SK-N-SH (cell line): ENCODE measurements around the gene ETV6. TPM values are rescaled to one million over a fixed set of nuclear protein-coding genes. Genes with fewer than 3 reads are reported as not detected.
A peak's percentile ranks its signal among the peaks of the same experiment; 100 is the strongest.

Experiments used
- CTCF ChIA-PET: fragments of 300-600, 350-600 bp; formaldehyde crosslinking; extraction: SDS; loops from one replicate; lab custom pipeline; 2021; lab: Yijun Ruan, JAX
- POLR2A ChIA-PET: fragments of 350-600 bp; sonication (Branson Sonifier 250); formaldehyde crosslinking; extraction: SDS; loops from one replicate; lab custom pipeline; 2020; ENCODE audit warnings: antibody characterized with exemption, inconsistent platforms; lab: Yijun Ruan, JAX
- DNase-seq: peaks from one replicate; pipeline ENCODE4 v3.0.0; 2012
- H2AFZ ChIP-seq: fragments of 200-600 bp; sonication (generic); 2 replicates; pipeline ENCODE4 v1.8.1; 2016; ENCODE audit warnings: antibody characterized with exemption, mild to moderate bottlenecking, low read depth
- H3F3A ChIP-seq: fragments of 200-600 bp; sonication (generic); replicated peaks from 2 replicates; pipeline ENCODE3; 2016; ENCODE audit warnings: antibody characterized with exemption, mild to moderate bottlenecking; ENCODE audit not compliant: insufficient read depth
- H3K27ac ChIP-seq, 2 experiments: fragments of 200-500 bp in 1 of 2; fragments of 200-600 bp in 1 of 2; sonication (Bioruptor generic) in 1 of 2; sonication (generic), shearing (Covaris generic) in 1 of 2; 2 replicates each; pipeline versions ENCODE4 v1.5.1 to v1.6.1; 2014 to 2016; ENCODE audit warnings: low read depth in 2 of 2, inconsistent platforms in 1 of 2, low read length in 1 of 2, mild to moderate bottlenecking in 1 of 2, mixed read lengths in 1 of 2
- H3K27me3 ChIP-seq: fragments of 200-600 bp; sonication (generic), shearing (Covaris generic); 2 replicates; pipeline ENCODE4 v1.6.1; 2016; ENCODE audit warnings: mixed run types; ENCODE audit not compliant: insufficient read depth
- H3K36me3 ChIP-seq, 2 experiments: fragments of 200-500 bp in 1 of 2; fragments of 200-600 bp in 1 of 2; sonication (Bioruptor generic) in 1 of 2; sonication (generic) in 1 of 2; replicated peaks in 1 of 2; 2 replicates each; pipeline versions ENCODE3 to v1.5.1; 2014 to 2016; ENCODE audit warnings: low read length in 1 of 2, mild to moderate bottlenecking in 1 of 2; ENCODE audit not compliant: insufficient read depth in 2 of 2, control insufficient read depth in 1 of 2
- H3K4me1 ChIP-seq, 2 experiments: fragments of 200-500 bp in 1 of 2; fragments of 200-600 bp in 1 of 2; sonication (Bioruptor generic) in 1 of 2; sonication (generic), shearing (Covaris generic) in 1 of 2; 2 replicates each; pipeline versions ENCODE4 v1.5.1 to v1.6.1; 2014 to 2016; ENCODE audit warnings: low read depth in 1 of 2, low read length in 1 of 2, mixed run types in 1 of 2; ENCODE audit not compliant: insufficient read depth in 2 of 2, control insufficient read depth in 1 of 2
- H3K4me2 ChIP-seq: fragments of 200-600 bp; sonication (generic), shearing (Covaris generic); 2 replicates; pipeline ENCODE4 v1.6.1; 2017; ENCODE audit warnings: mixed run types
- H3K4me3 ChIP-seq, 2 experiments: fragments of 200-500 bp in 1 of 2; fragments of 200-600 bp in 1 of 2; sonication (Bioruptor generic) in 1 of 2; sonication (generic), shearing (Covaris generic) in 1 of 2; 2 replicates each; pipeline versions ENCODE4 v1.5.1 to v1.8.1; 2014 to 2016; ENCODE audit warnings: low read depth in 2 of 2, inconsistent platforms in 1 of 2, low read length in 1 of 2, mild to moderate bottlenecking in 1 of 2, mixed read lengths in 1 of 2, moderate library complexity in 1 of 2
- H3K79me2 ChIP-seq: fragments of 200-600 bp; sonication (generic); 2 replicates; pipeline ENCODE4 v1.8.1; 2017; ENCODE audit warnings: mild to moderate bottlenecking; ENCODE audit not compliant: insufficient read depth
- H3K9ac ChIP-seq: fragments of 200-600 bp; sonication (generic); 2 replicates; pipeline ENCODE4 v1.6.1; 2017; ENCODE audit warnings: mixed run types
- H3K9me2 ChIP-seq: fragments of 200-600 bp; sonication (generic); 2 replicates; pipeline ENCODE4 v1.6.1; 2017; ENCODE audit warnings: mixed run types
- H3K9me3 ChIP-seq: fragments of 200-600 bp; sonication (generic); 2 replicates; pipeline ENCODE4 v1.6.1; 2017; ENCODE audit warnings: mixed run types, mild to moderate bottlenecking, moderate library complexity
- H4K20me1 ChIP-seq: fragments of 200-600 bp; sonication (generic); 2 replicates; pipeline ENCODE4 v1.6.1; 2017; ENCODE audit warnings: mild to moderate bottlenecking, mixed run types; ENCODE audit not compliant: insufficient read depth
- GATA2 ChIP-seq: sonication (generic); formaldehyde crosslinking; IDR thresholded peaks from 2 replicates; pipeline ENCODE4 v1.5.0; 2020; ENCODE audit warnings: mild to moderate bottlenecking, missing genetic modification reagents
- IRF3 ChIP-seq: fragments of 150-350 bp; IDR thresholded peaks from 2 replicates; pipeline ENCODE4 v1.6.1; 2016; ENCODE audit warnings: mild to moderate bottlenecking, low read depth, low read length
- JUND ChIP-seq: IDR thresholded peaks from 2 replicates; pipeline ENCODE4 v1.4.0; 2012
- MAX ChIP-seq: IDR thresholded peaks from 2 replicates; pipeline ENCODE4 v1.4.0; 2012; ENCODE audit warnings: low read depth
- NFIC ChIP-seq: IDR thresholded peaks from 2 replicates; pipeline ENCODE4 v1.4.0; 2012; ENCODE audit warnings: borderline replicate concordance
- RCOR1 ChIP-seq: fragments of 150-350 bp; IDR thresholded peaks from 2 replicates; pipeline ENCODE4 v1.6.1; 2017; ENCODE audit warnings: antibody characterized with exemption, low read length
- REST ChIP-seq: IDR thresholded peaks from 2 replicates; pipeline ENCODE4 v1.6.1; 2012; ENCODE audit warnings: mild to moderate bottlenecking, low read depth, low read length, moderate library complexity
- RFX5 ChIP-seq: IDR thresholded peaks from 2 replicates; pipeline ENCODE4 v1.6.1; 2012; ENCODE audit warnings: mild to moderate bottlenecking, improper control_type of control experiment, low read length
- RXRA ChIP-seq: IDR thresholded peaks from 2 replicates; pipeline ENCODE4 v1.4.0; 2012; ENCODE audit warnings: low read depth, mild to moderate bottlenecking, borderline replicate concordance
- SIN3A ChIP-seq: IDR thresholded peaks from 2 replicates; pipeline ENCODE4 v1.6.1; 2012; ENCODE audit warnings: low read depth, mild to moderate bottlenecking, low read length, moderate library complexity, borderline replicate concordance
- SMC3 ChIP-seq: IDR thresholded peaks from 2 replicates; pipeline ENCODE4 v1.6.1; 2012; ENCODE audit warnings: low read depth, low read length, improper control_type of control experiment
- TAF1 ChIP-seq: IDR thresholded peaks from 2 replicates; pipeline ENCODE4 v1.6.1; 2012; ENCODE audit warnings: low read depth, mild to moderate bottlenecking, low read length, moderate library complexity, borderline replicate concordance
- USF1 ChIP-seq: IDR thresholded peaks from 2 replicates; pipeline ENCODE4 v1.4.0; 2012; ENCODE audit warnings: low read depth, borderline replicate concordance
- USF2 ChIP-seq: fragments of 150-350 bp; IDR thresholded peaks from 2 replicates; pipeline ENCODE4 v1.6.1; 2017; ENCODE audit warnings: antibody characterized with exemption, low read length, low read depth, borderline replicate concordance
- YY1 ChIP-seq: IDR thresholded peaks from 2 replicates; pipeline ENCODE4 v1.4.0; 2012; ENCODE audit warnings: low read depth, mild to moderate bottlenecking
- WGBS: methylation state at CpG from one replicate; pipeline ENCODE4 v1.1.6; 2017; ENCODE audit warnings: low lambda C conversion rate; 5-methylcytosine and 5-hydroxymethylcytosine counted together
- polyA plus RNA-seq, 3 experiments: library from polyadenylated mRNA; depleted of rRNA; stranded (reverse); fragments of >200 nt; gene quantifications; 2 replicates each; pipeline ENCODE4 v1.2.3, GENCODE V29; 2012

Gene ETV6
- polyA plus RNA-seq, 1 of the 3 experiments (the other 2 are of a cell fraction), result 4.0 TPM

GRCh38 chr12:11861155-11861863 lies 211.8 kb downstream of the ETV6 start:
- no peaks in the 10 kb centered on the region for H3K27me3 ChIP-seq
- H3K9me2 ChIP-seq, result no peaks in the 10 kb centered on the region
- no peaks in the 10 kb centered on the region for H3F3A ChIP-seq
- H3K4me3 ChIP-seq, result no peak overlapping the region
- H3K36me3 ChIP-seq, result peaks cover 12 to 28% of the 10 kb centered on the region in 2 experiments
- H3K4me2 ChIP-seq, result no peak overlapping the region
- 78% methylated on average over 5 of the region's 5 CpGs for WGBS
- ChIA-PET CTCF (no interaction called here), POLR2A (no interaction called here)
- DNase-seq, result peak; percentile 36
- H3K9me3 ChIP-seq, result peaks cover 5% of the 10 kb centered on the region
- H3K79me2 ChIP-seq, result peaks cover 7% of the 10 kb centered on the region; the same call in 1 of the 2 replicates
- H2AFZ ChIP-seq, result no peak overlapping the region
- no peaks in the 10 kb centered on the region for H4K20me1 ChIP-seq
- H3K27ac ChIP-seq, result peak overlapping the region in 1 of 2 experiments; percentile 73; a peak in 2 of 4 replicates
- H3K4me1 ChIP-seq, result peaks cover 17 to 22% of the 10 kb centered on the region in 2 experiments; a peak in 2 of 4 replicates
- no peak overlapping the region for H3K9ac ChIP-seq
- TF ChIP-seq GATA2 (CRISPR knock-in tag) (peak; percentile 11; the same call in 1 of the 2 replicates), SMC3 (no peak), SIN3A (no peak), RCOR1 (no peak), IRF3 (no peak)
- TF ChIP-seq, all 33 proteins: peak for 1

- H3K9ac ChIP-seq, result no peak overlapping the region
- H3F3A ChIP-seq, result no peaks in the 10 kb centered on the region
- H3K27ac ChIP-seq, result peak overlapping the region; percentile 41 to 73; a peak in 2 of 4 replicates
- H3K9me2 ChIP-seq, result no peaks in the 10 kb centered on the region
- ChIA-PET POLR2A (no interaction called here), CTCF (interaction anchor here (1.0 kb wide), 1 partner anchor 9 kb away, joined by 3 read pairs; no protein-coding TSS in a partner anchor)
- H3K27me3 ChIP-seq, result no peaks in the 10 kb centered on the region
- H3K4me2 ChIP-seq, result 0 out of 2 replicates have a peak overlapping the region, but pooled peaks have one; percentile 6
- H3K4me1 ChIP-seq, result peaks cover 17 to 22% of the 10 kb centered on the region in 2 experiments; a peak in 1 of 4 replicates
- peaks cover 9% of the 10 kb centered on the region; the same call in 1 of the 2 replicates for H3K79me2 ChIP-seq
- 96% methylated on average over 7 of the region's 7 CpGs for WGBS
- H3K4me3 ChIP-seq, result no peak overlapping the region
- no peak for DNase-seq
- H4K20me1 ChIP-seq, result no peaks in the 10 kb centered on the region
- peaks cover 12 to 28% of the 10 kb centered on the region in 2 experiments for H3K36me3 ChIP-seq
- no peak overlapping the region for H2AFZ ChIP-seq
- H3K9me3 ChIP-seq, result peaks cover 7% of the 10 kb centered on the region
- TF ChIP-seq TAF1 (no peak), RFX5 (no peak), YY1 (no peak), USF1 (no peak), REST (no peak), NFIC (no peak), MAX (no peak), JUND (no peak), GATA2 (CRISPR knock-in tag) (no peak), USF2 (no peak), RXRA (no peak)
Observed at GRCh38 chr12:11861864-11862600, 212.6 kb downstream of the ETV6 start.
